K562 (cell line): Measurements from ENCODE around the gene TGFA. TPM values are rescaled to one million over a fixed set of nuclear protein-coding genes. Genes with fewer than 3 reads are reported as not detected.

Experiments
- ATAC-seq: fragments of 200-7000 bp; cut with Tn5 transposase; 3 replicates; pipeline ENCODE4 v1.9.1; 2020; ENCODE audit warnings: moderate library complexity
- BruUV-seq: library from RNA; stranded (reverse); fragments of 400-500 nt; replicated peaks from 2 replicates; lab custom pipeline; 2021; lab: Mats Ljungman, UMichigan
- CTCF ChIA-PET: fragments of 300-600 bp; formaldehyde crosslinking; extraction: SDS; loops from one replicate; lab custom pipeline; 2021; ENCODE audit warnings: low intra/inter-chr PET ratio; lab: Yijun Ruan, JAX
- POLR2A ChIA-PET: fragments of 300-600, 350-650 bp; sonication (Branson Sonifier 250); formaldehyde crosslinking; extraction: SDS; loops from one replicate; lab custom pipeline; 2021; ENCODE audit warnings: antibody characterized with exemption, inconsistent platforms; lab: Yijun Ruan, JAX
- DNase-seq, 4 experiments: peaks; one replicate each; pipeline versions ENCODE4 v3.0.0 to v3.0.0-alpha.2; 2011 to 2018; ENCODE audit warnings: low spot score in 3 of 4, mixed read lengths in 3 of 4; ENCODE audit errors: extremely low read depth in 1 of 4
- FAIRE-seq: peaks from 2 replicates; lab custom pipeline; 2011; peaks lifted over from hg19 to GRCh38; lab: Jason Lieb, UNC
- H2AFZ ChIP-seq: 2 replicates; pipeline ENCODE4 v1.6.0; 2011; ENCODE audit warnings: low read depth, low read length, control low read depth, inconsistent platforms
- H3K27ac ChIP-seq: fragments of 200-600 bp; 3 replicates; pipeline ENCODE4 v1.8.0; 2011; ENCODE audit warnings: low read depth, mild to moderate bottlenecking, control low read depth, inconsistent platforms, low read length, moderate library complexity, mixed read lengths; ENCODE audit errors: extremely low read depth
- H3K27me3 ChIP-seq, 2 experiments: fragments of 300-600 bp in 1 of 2; 2 replicates in 1 of 2; 3 replicates in 1 of 2; pipeline versions ENCODE4 v1.6.0 to v1.8.0; 2011; ENCODE audit warnings: inconsistent platforms in 2 of 2, low read length in 2 of 2, mild to moderate bottlenecking in 1 of 2, mixed read lengths in 1 of 2, moderate library complexity in 1 of 2; ENCODE audit not compliant: control insufficient read depth in 2 of 2, insufficient read depth in 2 of 2
- H3K36me3 ChIP-seq: fragments of 300-600 bp; 3 replicates; pipeline ENCODE4 v1.8.0; 2011; ENCODE audit warnings: mild to moderate bottlenecking, low read length, inconsistent platforms; ENCODE audit not compliant: control insufficient read depth, insufficient read depth
- H3K4me1 ChIP-seq, 2 experiments: fragments of 200-600 bp in 1 of 2; replicated peaks in 1 of 2; 2 replicates in 1 of 2; 3 replicates in 1 of 2; pipeline versions ENCODE4 v1.5.1 to v1.8.0; 2011; ENCODE audit warnings: inconsistent platforms in 2 of 2, low read length in 2 of 2, mild to moderate bottlenecking in 1 of 2, mixed read lengths in 1 of 2, moderate library complexity in 1 of 2; ENCODE audit not compliant: control insufficient read depth in 2 of 2, insufficient read depth in 2 of 2
- H3K4me2 ChIP-seq: 2 replicates; pipeline ENCODE4 v1.6.1; 2011; ENCODE audit warnings: low read length, control low read depth, inconsistent platforms, mixed read lengths; ENCODE audit not compliant: insufficient read depth
- H3K4me3 ChIP-seq: fragments of 200-600 bp; sonication (generic), shearing (Covaris generic); 2 replicates; pipeline ENCODE4 v1.5.1; 2016; ENCODE audit warnings: control low read depth, inconsistent platforms
- H3K79me2 ChIP-seq: fragments of 200-600 bp; 3 replicates; pipeline ENCODE4 v1.8.0; 2011; ENCODE audit warnings: low read length, inconsistent platforms; ENCODE audit not compliant: control insufficient read depth, insufficient read depth
- H3K9ac ChIP-seq, 2 experiments: 2 replicates each; pipeline versions ENCODE4 v1.6.0 to v1.6.1; 2011; ENCODE audit warnings: low read depth in 2 of 2, low read length in 2 of 2, control low read depth in 1 of 2, inconsistent platforms in 1 of 2, mild to moderate bottlenecking in 1 of 2, mixed read lengths in 1 of 2; ENCODE audit not compliant: insufficient read depth in 1 of 2
- H3K9me1 ChIP-seq: one replicate; pipeline ENCODE4 v1.6.0; 2011; ENCODE audit warnings: inconsistent platforms, mild to moderate bottlenecking, low read length, moderate library complexity; ENCODE audit not compliant: control insufficient read depth, insufficient read depth
- H3K9me3 ChIP-seq: replicated peaks from 2 replicates; pipeline ENCODE4 v1.5.1; 2011; ENCODE audit warnings: low read depth, low read length, inconsistent platforms; ENCODE audit not compliant: control insufficient read depth, insufficient read depth
- H4K20me1 ChIP-seq: replicated peaks from 2 replicates; pipeline ENCODE4 v1.6.1; 2011; ENCODE audit warnings: low read length, inconsistent platforms, mixed read lengths; ENCODE audit not compliant: control insufficient read depth, insufficient read depth
- BRD4 ChIP-seq: fragments of 200-600 bp; sonication (generic); IDR thresholded peaks from 2 replicates; pipeline ENCODE4 v1.6.1; 2017; ENCODE audit warnings: inconsistent platforms
- ESRRB ChIP-seq: fragments of 250-450 bp; sonication (Bioruptor Pico); IDR thresholded peaks from 2 replicates; pipeline ENCODE4 v1.5.0; 2020; ENCODE audit warnings: mild to moderate bottlenecking, moderate library complexity, borderline replicate concordance
- GABPB1 ChIP-seq: sonication (generic); formaldehyde crosslinking; IDR thresholded peaks from 2 replicates; pipeline ENCODE4 v1.8.0; 2022; ENCODE audit warnings: mild to moderate bottlenecking, missing genetic modification reagents
- KDM5B ChIP-seq: fragments of 200-600 bp; sonication (generic); IDR thresholded peaks from 2 replicates; pipeline ENCODE4 v1.6.1; 2012; ENCODE audit warnings: low read depth, mild to moderate bottlenecking, moderate library complexity, low read length, control low read depth, inconsistent platforms; ENCODE audit not compliant: insufficient replicate concordance
- MAFK ChIP-seq: IDR thresholded peaks from 2 replicates; pipeline ENCODE4 v1.6.1; 2011; ENCODE audit warnings: low read length, improper control_type of control experiment
- SFPQ ChIP-seq: fragments of 200-400 bp; formaldehyde crosslinking; IDR thresholded peaks from 2 replicates; pipeline ENCODE4 v1.6.1; 2017; ENCODE audit warnings: mild to moderate bottlenecking, low read depth, low read length, moderate library complexity
- SMARCA4 ChIP-seq: fragments of 450-650 bp; IDR thresholded peaks from 2 replicates; pipeline ENCODE4 v1.6.1; 2016
- ZBTB12 ChIP-seq: fragments of 250-450 bp; sonication (Bioruptor Pico); IDR thresholded peaks from 2 replicates; pipeline ENCODE4 v1.4.0; 2020
- ZBTB7A ChIP-seq: IDR thresholded peaks from 2 replicates; pipeline ENCODE4 v1.6.1; 2011; ENCODE audit warnings: low read depth, mild to moderate bottlenecking, low read length, moderate library complexity, borderline replicate concordance; ENCODE audit not compliant: control insufficient read depth
- WGBS: fragments of 100-300 bp; shearing (Covaris generic); methylation state at CpG from one replicate; pipeline ENCODE4 v1.1.6; 2016; ENCODE audit warnings: low coverage, mixed read lengths; ENCODE audit not compliant: insufficient coverage; ENCODE audit errors: missing lambda C conversion rate; 5-methylcytosine and 5-hydroxymethylcytosine counted together
- in situ Hi-C: fragments of 300-500 bp; cut with MboI; formaldehyde crosslinking; loops from 4 replicates; pipeline ENCODE4 v1.15.0; 2018; ENCODE audit warnings: inconsistent platforms, mixed read lengths
- intact Hi-C: fragments of 100-400 bp; cut with micrococcal nuclease; formaldehyde crosslinking; loops from 2 replicates; pipeline ENCODE4 v1.14.2; 2022
- polyA plus RNA-seq, 8 experiments: library from polyadenylated mRNA; depleted of rRNA in 4 of 8; stranded (reverse) in 5 of 8; unstranded in 3 of 8; fragments of >200 nt; fragmentation: Nextera tagmentation in 2 of 8; fragmentation: Illumina TruSeq in 1 of 8; extraction: Ambion mirVana in 2 of 8; extraction: Trizol in 1 of 8; gene quantifications; 2 replicates each; pipeline versions ENCODE4 v1.2.1 to v1.2.3, GENCODE V29; 2011 to 2014; ENCODE audit warnings: inconsistent platforms in 1 of 8, missing spikeins in 1 of 8
- total RNA-seq, 7 experiments: library from RNA; depleted of rRNA in 6 of 7; stranded (reverse); fragments of >200 nt in 6 of 7; fragmentation: Illumina TruSeq in 2 of 7; extraction: Trizol in 2 of 7; gene quantifications; 2 replicates each; pipeline versions ENCODE4 v1.2.1 to v1.2.3, GENCODE V29; 2011 to 2021; ENCODE audit warnings: low replicate concordance in 1 of 7
- TF ChIP-seq, protein P1 (sequence below), 2 experiments: fragments of 450-650 bp; conservative IDR thresholded peaks; 2 replicates each; pipeline ENCODE4 v1.6.1; 2017; ENCODE audit warnings: mild to moderate bottlenecking in 2 of 2, moderate library complexity in 2 of 2
- TF ChIP-seq, protein P2 (sequence below), 2 experiments: fragments of 150-350 bp in 1 of 2; IDR thresholded peaks; 2 replicates each; pipeline ENCODE4 v1.6.1; 2012 to 2016; ENCODE audit warnings: low read depth in 2 of 2, low read length in 2 of 2, mild to moderate bottlenecking in 1 of 2, moderate library complexity in 1 of 2

The TGFA gene
- total and polyA plus RNA-seq, 9 of the 15 experiments (the other 6 are each of a cell fraction or from before 2014, with no cell fraction given), result not detected

DNA sequence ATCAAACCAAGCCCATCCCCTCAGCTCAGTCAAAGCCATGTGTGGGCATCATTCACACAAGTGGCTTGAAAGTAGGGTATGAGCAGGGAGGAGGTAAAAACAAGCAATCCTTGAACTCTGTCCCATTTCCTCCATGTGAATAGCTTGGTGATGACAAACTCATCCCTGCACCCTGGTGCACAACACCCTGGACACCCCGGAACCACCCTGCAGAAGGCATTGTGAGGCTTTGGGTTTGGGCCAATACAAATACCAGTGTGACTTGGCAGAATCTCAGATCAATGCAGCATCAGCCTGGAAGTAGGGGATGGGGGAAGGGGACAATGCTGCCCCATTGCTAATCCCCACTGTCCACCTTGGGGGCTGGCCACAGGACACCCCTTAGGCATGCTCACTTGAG lies 28.6 kb downstream of the TGFA start:
- POLR2A ChIA-PET, result interaction anchor here (0.6 kb wide), 1 partner anchor 581 kb away, joined by 4 read pairs; no protein-coding TSS in a partner anchor
- CTCF ChIA-PET, result no interaction called here
- H3K27ac ChIP-seq, result no peak overlapping the region
- no peaks in the 10 kb centered on the region for H3K79me2 ChIP-seq
- H2AFZ ChIP-seq, result no peak overlapping the region
- intact Hi-C loops, result no loop called here
- BruUV-seq, result no TSS peak
- no peak overlapping the region for H3K9ac ChIP-seq
- no peak for FAIRE-seq
- H3K4me1 ChIP-seq, result no peaks in the 10 kb centered on the region
- 0 out of 2 replicates have a peak, but pooled peaks cover 4% of the 10 kb centered on the region for H4K20me1 ChIP-seq
- H3K27me3 ChIP-seq, result peaks cover 13 to 41% of the 10 kb centered on the region in 2 experiments; a peak in 4 of 5 replicates
- H3K4me2 ChIP-seq, result no peak overlapping the region
- TF ChIP-seq, protein P1, sequence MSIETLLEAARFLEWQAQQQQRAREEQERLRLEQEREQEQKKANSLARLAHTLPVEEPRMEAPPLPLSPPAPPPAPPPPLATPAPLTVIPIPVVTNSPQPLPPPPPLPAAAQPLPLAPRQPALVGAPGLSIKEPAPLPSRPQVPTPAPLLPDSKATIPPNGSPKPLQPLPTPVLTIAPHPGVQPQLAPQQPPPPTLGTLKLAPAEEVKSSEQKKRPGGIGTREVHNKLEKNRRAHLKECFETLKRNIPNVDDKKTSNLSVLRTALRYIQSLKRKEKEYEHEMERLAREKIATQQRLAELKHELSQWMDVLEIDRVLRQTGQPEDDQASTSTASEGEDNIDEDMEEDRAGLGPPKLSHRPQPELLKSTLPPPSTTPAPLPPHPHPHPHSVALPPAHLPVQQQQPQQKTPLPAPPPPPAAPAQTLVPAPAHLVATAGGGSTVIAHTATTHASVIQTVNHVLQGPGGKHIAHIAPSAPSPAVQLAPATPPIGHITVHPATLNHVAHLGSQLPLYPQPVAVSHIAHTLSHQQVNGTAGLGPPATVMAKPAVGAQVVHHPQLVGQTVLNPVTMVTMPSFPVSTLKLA (conservative IDR thresholded peaks at IDR 0.05), result no peak
- TF ChIP-seq MAFK, result no peak
- no peak for TF ChIP-seq SFPQ
- TF ChIP-seq ESRRB, result no peak
- TF ChIP-seq, protein P2, sequence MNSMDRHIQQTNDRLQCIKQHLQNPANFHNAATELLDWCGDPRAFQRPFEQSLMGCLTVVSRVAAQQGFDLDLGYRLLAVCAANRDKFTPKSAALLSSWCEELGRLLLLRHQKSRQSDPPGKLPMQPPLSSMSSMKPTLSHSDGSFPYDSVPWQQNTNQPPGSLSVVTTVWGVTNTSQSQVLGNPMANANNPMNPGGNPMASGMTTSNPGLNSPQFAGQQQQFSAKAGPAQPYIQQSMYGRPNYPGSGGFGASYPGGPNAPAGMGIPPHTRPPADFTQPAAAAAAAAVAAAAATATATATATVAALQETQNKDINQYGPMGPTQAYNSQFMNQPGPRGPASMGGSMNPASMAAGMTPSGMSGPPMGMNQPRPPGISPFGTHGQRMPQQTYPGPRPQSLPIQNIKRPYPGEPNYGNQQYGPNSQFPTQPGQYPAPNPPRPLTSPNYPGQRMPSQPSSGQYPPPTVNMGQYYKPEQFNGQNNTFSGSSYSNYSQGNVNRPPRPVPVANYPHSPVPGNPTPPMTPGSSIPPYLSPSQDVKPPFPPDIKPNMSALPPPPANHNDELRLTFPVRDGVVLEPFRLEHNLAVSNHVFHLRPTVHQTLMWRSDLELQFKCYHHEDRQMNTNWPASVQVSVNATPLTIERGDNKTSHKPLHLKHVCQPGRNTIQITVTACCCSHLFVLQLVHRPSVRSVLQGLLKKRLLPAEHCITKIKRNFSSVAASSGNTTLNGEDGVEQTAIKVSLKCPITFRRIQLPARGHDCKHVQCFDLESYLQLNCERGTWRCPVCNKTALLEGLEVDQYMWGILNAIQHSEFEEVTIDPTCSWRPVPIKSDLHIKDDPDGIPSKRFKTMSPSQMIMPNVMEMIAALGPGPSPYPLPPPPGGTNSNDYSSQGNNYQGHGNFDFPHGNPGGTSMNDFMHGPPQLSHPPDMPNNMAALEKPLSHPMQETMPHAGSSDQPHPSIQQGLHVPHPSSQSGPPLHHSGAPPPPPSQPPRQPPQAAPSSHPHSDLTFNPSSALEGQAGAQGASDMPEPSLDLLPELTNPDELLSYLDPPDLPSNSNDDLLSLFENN (IDR thresholded peaks at IDR 0.05; ENCODE audit: low read depth in 2 of 2, low read length in 2 of 2), result no peak
- TF ChIP-seq KDM5B, result no peak
- TF ChIP-seq GABPB1, result no peak
- TF ChIP-seq SMARCA4, result no peak
- no peak for TF ChIP-seq ZBTB7A
- no peak for TF ChIP-seq BRD4
- no peak for TF ChIP-seq ZBTB12 (CRISPR knock-in tag)
- TF ChIP-seq, all 486 proteins: peak for 0
- WGBS, result 0% methylated on average over 1 of the region's 1 CpG
- in situ Hi-C loops, result no loop called here
- ATAC-seq, result no peak
- Histone ChIP-seq H3K9me3 (no peaks in the 10 kb centered on the region), H3K4me3 (no peak overlapping the region), H3K9me1 (no peaks in the 10 kb centered on the region), H3K36me3 (no peaks in the 10 kb centered on the region)
- DNase-seq, result no peak
